AG09319 (cell line): ENCODE results near the gene GRK6.

ENCODE experiments used
- DNase-seq: peaks from one replicate; pipeline ENCODE4 v3.0.0-alpha.2; 2010; ENCODE audit warnings: low read depth; ENCODE audit errors: extremely low read depth
- TF ChIP-seq, protein P1 (sequence below): IDR thresholded peaks from 2 replicates; pipeline ENCODE4 v1.5.1; 2011; ENCODE audit warnings: low read depth, mild to moderate bottlenecking, inconsistent platforms, low read length, moderate library complexity

The GRK6 gene

DNA sequence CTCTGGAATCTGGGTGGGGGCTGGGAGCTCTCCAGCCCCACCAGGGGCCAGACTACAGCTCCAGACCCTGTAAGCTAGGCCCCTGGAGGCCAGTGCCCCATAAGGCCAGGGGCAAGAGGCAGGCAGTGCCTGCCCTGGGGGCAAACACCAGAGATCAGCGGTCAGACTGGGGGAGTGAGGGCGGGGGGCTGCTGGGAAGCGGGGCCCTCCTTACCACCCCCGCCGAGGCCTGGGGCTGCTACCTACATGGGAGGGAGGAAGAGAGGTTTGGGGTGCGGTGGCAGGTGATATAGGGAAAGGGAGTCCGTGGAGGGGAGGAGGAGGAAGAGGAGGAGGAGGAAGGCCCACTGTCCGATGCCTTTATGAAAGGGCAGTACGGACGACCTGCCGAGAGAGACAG lies 32.9 kb downstream of the GRK6 start:
- no peak for DNase-seq
- TF ChIP-seq, protein P1, sequence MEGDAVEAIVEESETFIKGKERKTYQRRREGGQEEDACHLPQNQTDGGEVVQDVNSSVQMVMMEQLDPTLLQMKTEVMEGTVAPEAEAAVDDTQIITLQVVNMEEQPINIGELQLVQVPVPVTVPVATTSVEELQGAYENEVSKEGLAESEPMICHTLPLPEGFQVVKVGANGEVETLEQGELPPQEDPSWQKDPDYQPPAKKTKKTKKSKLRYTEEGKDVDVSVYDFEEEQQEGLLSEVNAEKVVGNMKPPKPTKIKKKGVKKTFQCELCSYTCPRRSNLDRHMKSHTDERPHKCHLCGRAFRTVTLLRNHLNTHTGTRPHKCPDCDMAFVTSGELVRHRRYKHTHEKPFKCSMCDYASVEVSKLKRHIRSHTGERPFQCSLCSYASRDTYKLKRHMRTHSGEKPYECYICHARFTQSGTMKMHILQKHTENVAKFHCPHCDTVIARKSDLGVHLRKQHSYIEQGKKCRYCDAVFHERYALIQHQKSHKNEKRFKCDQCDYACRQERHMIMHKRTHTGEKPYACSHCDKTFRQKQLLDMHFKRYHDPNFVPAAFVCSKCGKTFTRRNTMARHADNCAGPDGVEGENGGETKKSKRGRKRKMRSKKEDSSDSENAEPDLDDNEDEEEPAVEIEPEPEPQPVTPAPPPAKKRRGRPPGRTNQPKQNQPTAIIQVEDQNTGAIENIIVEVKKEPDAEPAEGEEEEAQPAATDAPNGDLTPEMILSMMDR = no peak

DNA sequence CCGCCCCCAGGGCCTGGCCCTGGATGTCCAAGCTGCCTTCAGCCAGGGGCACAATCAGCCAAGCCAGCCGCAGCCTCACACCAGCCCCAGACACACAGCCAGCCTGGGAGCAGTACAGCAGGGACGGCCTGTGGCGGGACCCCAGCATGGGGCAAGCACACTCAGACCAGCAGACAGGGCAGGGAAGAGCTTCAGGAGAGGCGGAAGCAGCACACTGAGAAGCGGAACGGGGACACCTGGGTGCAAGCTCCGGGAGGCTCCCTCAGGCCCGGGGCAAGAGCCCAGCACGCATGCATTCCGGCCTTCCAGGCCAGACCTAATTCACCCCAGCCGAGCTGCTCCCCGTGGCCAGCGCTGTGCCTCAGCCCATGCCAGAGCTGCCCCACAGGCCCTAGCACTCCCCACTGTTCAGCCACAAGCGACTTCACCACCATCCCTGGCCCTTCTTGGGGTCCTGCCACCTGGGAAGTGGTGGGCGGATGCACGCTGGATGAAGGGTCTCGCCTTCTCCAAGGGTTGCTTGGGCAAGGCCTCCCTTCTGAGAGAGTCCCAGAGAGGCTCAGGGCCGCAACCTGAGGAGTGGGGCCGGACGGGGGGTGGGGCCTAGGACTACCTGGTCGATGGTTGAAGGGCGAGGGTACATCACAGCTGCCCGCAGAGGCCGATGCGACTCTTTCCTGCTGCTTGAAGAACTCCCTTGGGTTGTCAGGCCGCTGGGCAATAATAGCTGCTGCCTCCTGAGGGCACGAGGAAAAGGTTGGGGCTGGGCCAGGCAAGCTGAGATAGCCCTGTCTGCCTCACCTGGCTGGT lies 33.5 kb downstream of the GRK6 start:
- TF ChIP-seq, protein P1 = no peak
- DNase-seq = no peak

DNA sequence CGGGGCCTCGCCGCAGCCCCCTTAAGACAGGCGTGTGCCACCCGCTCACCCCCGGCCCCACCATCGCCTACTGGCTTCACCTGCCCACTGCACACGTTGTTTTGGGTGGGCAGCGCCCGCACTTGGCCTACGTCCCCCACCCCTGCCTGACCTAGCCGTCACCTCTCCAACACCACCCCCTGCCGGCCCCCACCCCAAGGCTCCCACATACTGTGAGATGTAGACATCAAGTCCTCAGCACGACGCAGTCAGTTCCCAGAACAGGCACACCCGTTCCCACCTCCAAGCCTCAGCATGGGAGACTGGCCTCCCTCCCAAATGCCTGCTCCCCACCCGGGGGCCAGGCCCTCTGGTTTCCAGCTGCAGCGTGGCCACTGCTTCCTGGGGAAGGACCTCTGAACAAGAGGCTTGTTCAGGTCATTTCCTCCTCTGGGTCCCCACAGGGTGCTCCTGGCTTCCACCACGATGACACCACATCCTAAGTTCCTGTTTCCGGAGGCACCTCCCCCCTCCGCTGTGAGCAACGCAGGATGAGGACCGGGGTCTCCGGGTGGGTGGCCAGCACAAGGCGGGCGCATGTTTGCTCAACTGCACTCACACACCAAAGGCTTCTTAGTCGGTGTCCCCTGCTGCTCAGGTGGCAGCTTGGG lies 35.7 kb downstream of the GRK6 start:
- TF ChIP-seq, protein P1 = no peak

DNA sequence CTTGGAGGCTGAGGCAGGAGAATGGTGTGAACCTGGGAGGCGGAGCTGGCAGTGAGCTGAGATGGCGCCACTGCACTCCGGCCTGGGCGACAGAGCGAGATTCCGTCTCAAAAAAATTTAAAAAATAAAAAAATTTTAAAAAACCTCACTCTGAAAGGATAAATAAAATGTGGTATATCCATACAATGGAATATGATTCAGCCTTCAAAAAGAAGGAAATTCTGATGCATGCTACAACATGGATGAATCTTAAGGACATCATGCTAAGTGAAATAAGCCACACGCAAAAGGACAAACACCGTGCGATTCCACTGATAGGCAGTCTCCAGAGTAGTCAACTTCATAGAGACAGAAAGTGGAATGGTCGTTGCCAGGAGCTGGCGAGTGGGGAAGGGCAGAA lies 38.6 kb downstream of the GRK6 start:
- DNase-seq = no peak
- TF ChIP-seq, protein P1 = no peak

More for the DNA sequence above, 35.7 kb downstream of the GRK6 start:
- DNase-seq = no peak

DNA sequence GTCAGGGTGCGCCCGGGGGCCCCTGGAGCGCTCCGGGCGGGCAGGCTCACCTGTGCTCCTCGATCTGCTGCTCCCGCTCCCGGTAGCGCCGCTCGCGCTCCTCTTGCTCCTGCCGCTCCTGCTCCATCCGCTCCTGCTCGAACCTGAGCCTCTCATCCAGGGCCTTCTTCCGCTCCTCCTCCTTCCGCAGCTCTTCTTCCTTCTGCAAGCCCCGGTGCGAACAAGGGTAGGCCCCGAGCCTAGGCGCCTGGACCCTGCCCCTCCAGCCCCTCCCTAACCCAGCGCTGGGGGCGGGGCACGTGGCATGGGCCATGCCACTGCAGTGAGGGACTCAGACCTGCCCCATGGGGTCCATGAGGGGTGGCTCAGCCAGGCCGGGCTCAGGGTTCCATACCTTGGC lies 40.4 kb downstream of the GRK6 start:
- TF ChIP-seq, protein P1 = no peak
- DNase-seq = no peak

DNA sequence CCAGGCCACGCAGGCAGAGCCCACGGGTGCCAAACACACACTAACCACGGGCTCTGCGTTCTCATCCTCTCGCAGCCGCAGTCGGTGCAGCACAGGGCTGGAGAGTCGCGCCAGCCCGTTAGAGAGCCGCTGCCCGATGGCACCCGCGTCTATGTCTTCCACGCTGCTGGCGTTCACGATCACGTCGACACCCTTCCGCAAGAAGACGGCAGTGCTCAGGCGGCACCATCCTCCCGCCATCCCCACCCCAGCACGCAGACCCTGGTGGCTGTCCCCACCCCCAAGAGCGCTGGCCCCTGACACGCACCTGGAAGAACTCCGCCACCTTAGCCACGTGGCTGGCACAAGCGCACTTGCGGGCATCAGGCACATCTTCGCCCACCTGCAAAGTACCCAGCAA lies 41.0 kb downstream of the GRK6 start:
- TF ChIP-seq, protein P1 = no peak

DNA sequence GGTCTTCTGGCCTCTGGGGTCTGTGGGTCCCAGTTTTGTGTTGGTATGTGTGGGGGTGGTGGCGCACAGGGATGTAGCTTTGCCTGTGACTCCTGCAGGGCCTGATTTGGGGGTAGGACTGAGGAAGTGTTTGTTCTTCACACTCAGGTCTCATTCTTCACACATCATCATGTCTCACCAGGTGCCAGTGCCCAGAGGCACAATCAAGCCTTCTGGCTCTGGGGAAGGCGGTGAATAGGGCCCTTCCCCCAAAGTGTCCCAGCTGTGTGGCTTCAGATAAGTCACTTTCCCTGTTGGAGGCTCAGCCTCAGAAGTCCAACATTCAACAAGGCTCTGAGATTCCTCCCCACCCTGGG lies 41.8 kb downstream of the GRK6 start:
- TF ChIP-seq, protein P1 = no peak
- no peak for DNase-seq

More for the DNA sequence above, 41.0 kb downstream of the GRK6 start:
- DNase-seq = no peak
